ENCODE data around the gene GAS7. TPM values are rescaled to one million over a fixed set of nuclear protein-coding genes. Genes with fewer than 3 reads are reported as not detected.

The GAS7 gene
- total RNA-seq, 1 donor from 2014 or later, result 47.7 TPM

DNA sequence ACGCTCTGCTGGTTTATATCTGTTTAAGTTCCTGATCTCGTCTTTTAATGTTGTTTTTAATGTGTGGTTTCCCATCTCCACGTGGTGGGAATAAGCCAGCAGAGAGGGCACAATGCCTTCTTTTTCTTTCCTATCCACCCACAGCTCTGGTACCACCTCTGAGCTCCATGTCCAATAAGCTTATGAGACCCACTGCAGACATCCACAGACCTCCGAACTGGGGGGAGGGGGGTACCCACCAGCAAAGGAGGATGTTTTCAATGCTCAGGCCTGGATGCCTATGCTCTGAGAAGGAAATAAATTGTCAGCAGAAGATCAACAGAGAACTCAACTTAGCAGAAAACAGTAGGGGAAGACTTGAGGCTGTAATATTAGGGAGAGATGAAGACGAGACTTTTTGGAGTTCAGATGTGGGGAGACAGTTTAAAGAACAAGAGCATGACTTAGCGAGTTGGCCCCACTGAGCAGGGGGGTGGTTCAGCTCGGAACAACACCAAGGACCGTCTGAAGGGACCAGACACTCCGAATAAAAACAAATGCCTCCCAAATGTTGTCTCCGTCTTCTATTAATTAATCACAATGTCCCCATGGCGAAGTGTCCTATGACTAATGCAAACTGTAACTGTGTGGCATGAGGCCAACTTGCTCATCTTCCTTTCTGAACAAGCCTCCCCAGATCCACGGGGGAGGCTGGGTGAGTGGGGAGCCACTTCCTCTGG is 62.7 kb downstream of the GAS7 start:
- no peaks in the 10 kb centered on the region for H3K36me3 Mint-ChIP-seq
- H3K9me3 Mint-ChIP-seq, result no peaks in the 10 kb centered on the region
- no peaks in the 10 kb centered on the region for H3K27me3 Mint-ChIP-seq (ENCODE audit: low read depth)
- peak overlapping the region; percentile 68 for H3K27ac Mint-ChIP-seq
- no peak overlapping the region for H3K4me3 Mint-ChIP-seq
- DNase-seq (ENCODE audit: low spot score in 2 of 2, unreplicated experiment in 2 of 2), result no peak
- H3K4me1 Mint-ChIP-seq, result peaks cover 36% of the 10 kb centered on the region
- TF ChIP-seq CTCF (IDR thresholded peaks at IDR 0.05; ENCODE audit: unreplicated experiment), result no peak

GRCh38 chr17:10130677-10131076 is 67.7 kb downstream of the GAS7 start:
- no peaks in the 10 kb centered on the region for H3K36me3 Mint-ChIP-seq
- no peaks in the 10 kb centered on the region for H3K9me3 Mint-ChIP-seq
- H3K27me3 Mint-ChIP-seq (ENCODE audit: low read depth), result no peaks in the 10 kb centered on the region
- no peak for TF ChIP-seq CTCF (IDR thresholded peaks at IDR 0.05; ENCODE audit: unreplicated experiment)
- DNase-seq (ENCODE audit: low spot score in 2 of 2, unreplicated experiment in 2 of 2), result no peak
- H3K4me1 Mint-ChIP-seq, result peaks cover 41% of the 10 kb centered on the region
- H3K27ac Mint-ChIP-seq, result peak overlapping the region; percentile 10
- H3K4me3 Mint-ChIP-seq, result no peak overlapping the region

DNA sequence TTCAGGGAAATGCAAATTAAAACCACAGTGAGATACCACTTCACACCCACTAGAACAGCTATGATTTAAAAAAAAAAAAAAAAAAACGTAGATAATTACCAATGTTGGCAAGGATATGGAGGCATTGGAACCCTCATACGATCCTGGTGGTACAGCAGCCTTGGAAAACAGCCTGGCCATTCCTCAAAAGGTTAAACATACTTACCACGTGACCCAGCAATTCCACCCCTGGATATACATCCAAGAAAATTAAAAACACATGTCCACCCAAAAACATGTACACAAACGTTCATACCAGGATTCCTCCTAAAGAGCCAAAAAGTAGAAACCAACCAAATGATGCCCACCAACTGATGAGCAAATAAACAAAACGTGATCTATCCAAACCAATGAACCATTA is 68.1 kb downstream of the GAS7 start:
- Mint-ChIP-seq H3K27me3 (ENCODE audit: low read depth) (no peaks in the 10 kb centered on the region), H3K4me1 (peaks cover 41% of the 10 kb centered on the region), H3K4me3 (no peak overlapping the region), H3K27ac (peak overlapping the region; percentile 10), H3K36me3 (no peaks in the 10 kb centered on the region), H3K9me3 (no peaks in the 10 kb centered on the region)
- TF ChIP-seq CTCF (IDR thresholded peaks at IDR 0.05; ENCODE audit: unreplicated experiment), result no peak
- DNase-seq (ENCODE audit: low spot score in 2 of 2, unreplicated experiment in 2 of 2), result no peak

GRCh38 chr17:10127819-10128425 is 70.5 kb downstream of the GAS7 start:
- Mint-ChIP-seq H3K27ac (peak overlapping the region; percentile 81), H3K4me3 (peak overlapping the region; percentile 47), H3K36me3 (no peaks in the 10 kb centered on the region), H3K27me3 (ENCODE audit: low read depth) (no peaks in the 10 kb centered on the region), H3K4me1 (peaks cover 53% of the 10 kb centered on the region), H3K9me3 (no peaks in the 10 kb centered on the region)
- TF ChIP-seq CTCF (IDR thresholded peaks at IDR 0.05; ENCODE audit: unreplicated experiment), result no peak
- DNase-seq (ENCODE audit: low spot score in 2 of 2, unreplicated experiment in 2 of 2), result peak; percentile 49 to 75

GRCh38 chr17:10126616-10127501 is 71.5 kb downstream of the GAS7 start:
- TF ChIP-seq CTCF (IDR thresholded peaks at IDR 0.05; ENCODE audit: unreplicated experiment), result no peak
- DNase-seq (ENCODE audit: low spot score in 2 of 2, unreplicated experiment in 2 of 2), result no peak
- no peaks in the 10 kb centered on the region for H3K27me3 Mint-ChIP-seq (ENCODE audit: low read depth)
- H3K27ac Mint-ChIP-seq, result peak overlapping the region; percentile 81
- peak overlapping the region; percentile 32 for H3K4me3 Mint-ChIP-seq
- H3K36me3 Mint-ChIP-seq, result no peaks in the 10 kb centered on the region
- no peaks in the 10 kb centered on the region for H3K9me3 Mint-ChIP-seq
- peaks cover 60% of the 10 kb centered on the region for H3K4me1 Mint-ChIP-seq
